OCI-LY7 (cell line): ENCODE measurements around the gene ZBTB42. TPM values are rescaled to one million over a fixed set of nuclear protein-coding genes. Genes with fewer than 3 reads are reported as not detected.

Source experiments
- BruUV-seq: library from RNA; stranded (reverse); fragments of 400-500 nt; replicated peaks from 2 replicates; lab custom pipeline; 2021; lab: Mats Ljungman, UMichigan
- CTCF ChIA-PET: fragments of 300-600 bp; sonication (Branson Sonifier 250); formaldehyde crosslinking; loops from one replicate; lab custom pipeline; 2022; ENCODE audit warnings: antibody characterized with exemption; ENCODE audit not compliant: unreplicated experiment; lab: Charles Lee
- POLR2A ChIA-PET: fragments of 300-600 bp; sonication (Branson Sonifier 250); formaldehyde crosslinking; loops from one replicate; lab custom pipeline; 2022; ENCODE audit warnings: antibody characterized with exemption; lab: Charles Lee
- DNase-seq: peaks from one replicate; pipeline ENCODE4 v3.0.0-alpha.2; 2015; ENCODE audit warnings: low spot score
- H2AFZ ChIP-seq: fragments of 200-600 bp; sonication (generic), shearing (Covaris generic); 2 replicates; pipeline ENCODE4 v1.6.1; 2014; ENCODE audit warnings: mild to moderate bottlenecking, antibody characterized with exemption, low read length, moderate library complexity
- H3K27ac ChIP-seq: fragments of 200-600 bp; sonication (generic); 2 replicates; pipeline ENCODE4 v1.5.1; 2014; ENCODE audit warnings: mixed run types, low read depth, mild to moderate bottlenecking, moderate library complexity, low read length, inconsistent platforms; ENCODE audit not compliant: poor library complexity, severe bottlenecking
- H3K36me3 ChIP-seq: fragments of 200-600 bp; sonication (generic); 2 replicates; pipeline ENCODE4 v1.6.1; 2014; ENCODE audit warnings: mild to moderate bottlenecking, antibody characterized with exemption, low read length, moderate library complexity, mixed read lengths; ENCODE audit not compliant: insufficient read depth
- H3K4me1 ChIP-seq: fragments of 200-600 bp; sonication (generic); 2 replicates; pipeline ENCODE4 v1.5.1; 2014; ENCODE audit warnings: mild to moderate bottlenecking, low read length; ENCODE audit not compliant: insufficient read depth, poor library complexity, severe bottlenecking
- H3K4me2 ChIP-seq: fragments of 200-600 bp; sonication (generic); 2 replicates; pipeline ENCODE4 v1.6.1; 2014; ENCODE audit warnings: mild to moderate bottlenecking, low read length
- H3K4me3 ChIP-seq: fragments of 200-600 bp; sonication (generic); 2 replicates; pipeline ENCODE4 v1.5.1; 2014; ENCODE audit warnings: mild to moderate bottlenecking, low read depth, low read length; ENCODE audit not compliant: poor library complexity, severe bottlenecking
- H3K79me2 ChIP-seq: fragments of 200-600 bp; sonication (generic); 2 replicates; pipeline ENCODE4 v1.6.1; 2016; ENCODE audit warnings: low read depth, mild to moderate bottlenecking, low read length, moderate library complexity, mixed read lengths; ENCODE audit not compliant: insufficient read depth
- H3K9me2 ChIP-seq: fragments of 200-600 bp; sonication (generic); 2 replicates; pipeline ENCODE4 v1.6.1; 2016; ENCODE audit warnings: mild to moderate bottlenecking, low read length, mixed read lengths; ENCODE audit not compliant: insufficient read depth
- H3K9me3 ChIP-seq: fragments of 200-600 bp; sonication (generic); 2 replicates; pipeline ENCODE4 v1.6.1; 2014; ENCODE audit warnings: mild to moderate bottlenecking, mixed run types, low read length, mixed read lengths
- H4K20me1 ChIP-seq: fragments of 200-600 bp; sonication (generic); 2 replicates; pipeline ENCODE4 v1.6.1; 2014; ENCODE audit warnings: mild to moderate bottlenecking, antibody characterized with exemption, low read length, moderate library complexity, mixed read lengths; ENCODE audit not compliant: insufficient read depth
- EZH2phosphoT487 ChIP-seq: fragments of 200-600 bp; sonication (generic); IDR thresholded peaks from 2 replicates; pipeline ENCODE4 v1.6.1; 2018; ENCODE audit warnings: low read depth, borderline replicate concordance, mild to moderate bottlenecking, mixed run types, antibody characterized with exemption, low read length, moderate library complexity, mixed read lengths
- intact Hi-C: fragments of 100-400 bp; cut with micrococcal nuclease; formaldehyde crosslinking; loops from one replicate; pipeline ENCODE4 v1.10.0; 2022; ENCODE audit not compliant: unreplicated experiment
- total RNA-seq, 2 experiments: library from RNA; depleted of rRNA in 1 of 2; stranded (reverse); fragments of >200 nt in 1 of 2; shearing (Covaris generic) in 1 of 2; gene quantifications; 2 replicates each; pipeline ENCODE4 v1.2.3, GENCODE V29; 2014 to 2022
- TF ChIP-seq, protein P1 (sequence below): fragments of 200-600 bp; sonication (generic); conservative IDR thresholded peaks from 2 replicates; pipeline ENCODE4 v1.5.1; 2014; ENCODE audit warnings: mild to moderate bottlenecking, antibody characterized with exemption, low read length, moderate library complexity, mixed read lengths

The ZBTB42 gene
- total RNA-seq, 2 experiments from 2014 or later, result 0.98 to 1.9 TPM

DNA sequence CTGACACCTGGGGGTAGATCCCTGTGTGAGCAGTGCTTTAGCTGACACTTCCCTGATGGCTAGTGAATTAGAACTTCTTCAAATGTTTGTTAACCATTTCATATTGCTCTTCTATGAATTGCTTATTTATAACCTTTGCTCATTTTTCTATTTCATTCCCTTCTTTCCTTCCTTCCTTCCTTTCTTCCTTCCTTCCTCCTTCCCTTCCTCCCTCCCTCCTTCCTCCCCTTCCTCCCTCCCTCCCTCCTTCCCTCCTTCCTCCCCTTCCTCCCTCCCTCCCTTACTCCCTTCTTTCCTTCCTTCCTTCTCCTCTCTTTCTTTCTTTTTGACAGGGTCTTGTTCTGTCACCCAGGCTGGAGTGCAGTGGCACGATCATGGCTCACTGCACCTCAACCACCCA lies 40.8 kb downstream of the ZBTB42 start:
- H3K9me2 ChIP-seq, result no peaks in the 10 kb centered on the region
- H3K36me3 ChIP-seq, result no peaks in the 10 kb centered on the region
- H4K20me1 ChIP-seq, result no peaks in the 10 kb centered on the region
- H2AFZ ChIP-seq, result no peak overlapping the region
- TF ChIP-seq, protein P1, sequence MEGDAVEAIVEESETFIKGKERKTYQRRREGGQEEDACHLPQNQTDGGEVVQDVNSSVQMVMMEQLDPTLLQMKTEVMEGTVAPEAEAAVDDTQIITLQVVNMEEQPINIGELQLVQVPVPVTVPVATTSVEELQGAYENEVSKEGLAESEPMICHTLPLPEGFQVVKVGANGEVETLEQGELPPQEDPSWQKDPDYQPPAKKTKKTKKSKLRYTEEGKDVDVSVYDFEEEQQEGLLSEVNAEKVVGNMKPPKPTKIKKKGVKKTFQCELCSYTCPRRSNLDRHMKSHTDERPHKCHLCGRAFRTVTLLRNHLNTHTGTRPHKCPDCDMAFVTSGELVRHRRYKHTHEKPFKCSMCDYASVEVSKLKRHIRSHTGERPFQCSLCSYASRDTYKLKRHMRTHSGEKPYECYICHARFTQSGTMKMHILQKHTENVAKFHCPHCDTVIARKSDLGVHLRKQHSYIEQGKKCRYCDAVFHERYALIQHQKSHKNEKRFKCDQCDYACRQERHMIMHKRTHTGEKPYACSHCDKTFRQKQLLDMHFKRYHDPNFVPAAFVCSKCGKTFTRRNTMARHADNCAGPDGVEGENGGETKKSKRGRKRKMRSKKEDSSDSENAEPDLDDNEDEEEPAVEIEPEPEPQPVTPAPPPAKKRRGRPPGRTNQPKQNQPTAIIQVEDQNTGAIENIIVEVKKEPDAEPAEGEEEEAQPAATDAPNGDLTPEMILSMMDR, result no peak
- TF ChIP-seq EZH2phosphoT487, result no peak
- no peak overlapping the region for H3K4me3 ChIP-seq
- intact Hi-C loops, result no loop called here
- no peaks in the 10 kb centered on the region for H3K79me2 ChIP-seq
- no peak overlapping the region for H3K4me2 ChIP-seq
- H3K27ac ChIP-seq, result no peak overlapping the region
- POLR2A ChIA-PET, result no interaction called here
- BruUV-seq, result no TSS peak
- H3K9me3 ChIP-seq, result no peaks in the 10 kb centered on the region
- CTCF ChIA-PET, result no interaction called here
- no peaks in the 10 kb centered on the region for H3K4me1 ChIP-seq
- no peak for DNase-seq

DNA sequence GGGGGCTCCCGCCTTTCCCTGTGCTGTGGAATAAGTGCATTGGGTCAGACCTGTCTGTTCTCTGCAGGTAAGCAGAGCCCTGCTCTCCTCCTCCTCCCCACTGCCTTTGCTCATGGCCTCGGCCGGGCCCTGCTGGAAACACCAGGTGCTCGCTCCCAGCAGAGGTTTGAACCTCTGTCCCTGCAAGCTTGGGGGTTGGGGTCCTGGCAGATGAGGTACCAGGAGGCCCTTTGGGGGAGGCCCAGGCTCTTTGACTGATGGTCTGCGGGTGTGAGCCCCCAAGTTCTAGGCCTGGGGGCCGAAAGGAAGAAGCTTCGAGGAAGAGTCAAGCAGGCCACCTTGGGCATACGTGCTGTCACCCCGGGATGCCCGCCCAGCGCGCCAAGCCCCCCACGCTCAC lies 42.1 kb downstream of the ZBTB42 start:
- no peaks in the 10 kb centered on the region for H3K4me1 ChIP-seq
- H2AFZ ChIP-seq, result no peak overlapping the region
- TF ChIP-seq EZH2phosphoT487, result no peak
- TF ChIP-seq, protein P1, result no peak
- no peaks in the 10 kb centered on the region for H3K36me3 ChIP-seq
- H3K4me2 ChIP-seq, result no peak overlapping the region
- no peaks in the 10 kb centered on the region for H3K79me2 ChIP-seq
- intact Hi-C loops, result no loop called here
- H3K9me3 ChIP-seq, result no peaks in the 10 kb centered on the region
- BruUV-seq, result no TSS peak
- H4K20me1 ChIP-seq, result no peaks in the 10 kb centered on the region
- no peak overlapping the region for H3K4me3 ChIP-seq
- H3K9me2 ChIP-seq, result no peaks in the 10 kb centered on the region
- H3K27ac ChIP-seq, result no peak overlapping the region
- DNase-seq, result no peak
- CTCF ChIA-PET, result no interaction called here
- POLR2A ChIA-PET, result no interaction called here

DNA sequence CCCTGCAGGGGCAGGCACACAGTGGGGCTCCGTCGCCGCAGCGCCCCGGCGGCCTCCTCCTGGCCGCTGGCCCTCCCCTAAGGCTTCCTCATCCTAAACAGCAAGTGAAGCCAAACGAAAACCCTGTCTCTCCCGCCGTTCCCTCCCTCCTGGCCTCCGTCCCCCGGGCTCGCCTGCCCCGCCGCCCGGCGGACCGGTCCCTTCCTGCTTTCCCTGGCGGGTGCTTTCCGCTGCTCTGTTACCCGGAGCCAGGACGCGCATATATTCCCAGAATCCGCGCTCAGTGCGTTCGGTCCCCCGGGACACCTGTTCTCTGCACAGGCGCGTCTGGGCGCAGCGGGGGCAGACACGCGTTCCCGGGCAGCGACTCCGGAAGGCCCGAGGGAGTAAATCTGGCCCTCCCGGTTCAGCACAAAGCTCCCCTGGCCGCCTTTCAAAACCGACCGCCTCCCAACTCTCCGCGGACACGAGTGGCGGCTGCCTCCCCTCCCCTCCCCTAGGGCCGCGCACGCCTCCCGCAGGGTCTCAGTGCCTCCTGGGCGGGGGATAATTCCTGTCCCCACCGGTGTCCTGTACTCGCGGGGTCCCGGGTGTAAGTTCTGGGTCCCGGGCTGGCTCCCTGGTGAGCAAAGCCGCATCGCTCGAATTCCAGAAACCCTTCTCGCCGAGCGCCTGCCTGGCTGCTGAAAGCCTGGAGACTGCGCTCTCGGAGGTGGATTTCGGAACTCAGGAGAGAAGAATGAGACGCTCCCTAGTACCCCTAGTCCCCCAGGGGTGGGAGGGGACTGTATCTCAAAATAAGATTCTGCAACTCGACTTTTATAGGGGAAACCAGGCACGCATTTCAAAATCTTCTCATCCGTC lies 42.8 kb downstream of the ZBTB42 start:
- Histone ChIP-seq H3K79me2 (no peaks in the 10 kb centered on the region), H2AFZ (no peak overlapping the region), H3K4me3 (no peak overlapping the region), H3K9me3 (no peaks in the 10 kb centered on the region), H3K4me1 (no peaks in the 10 kb centered on the region), H4K20me1 (no peaks in the 10 kb centered on the region), H3K9me2 (no peaks in the 10 kb centered on the region), H3K4me2 (no peak overlapping the region), H3K27ac (no peak overlapping the region), H3K36me3 (no peaks in the 10 kb centered on the region)
- no TSS peak for BruUV-seq
- intact Hi-C loops, result no loop called here
- ChIA-PET CTCF (no interaction called here), POLR2A (no interaction called here)
- no peak for DNase-seq
- TF ChIP-seq, protein P1, result no peak
- TF ChIP-seq EZH2phosphoT487, result no peak
